Activated naive CD8-positive, alpha-beta T cell treated with anti-CD3 and anti-CD28 coated beads, Interleukin-2, amount 50 U/mL, for 16 hours (primary cell): ENCODE measurements around the gene SPDYE9.
"Not testable (repeated sequence)": the region's sequence is repeated elsewhere in the genome, so short reads cannot be mapped to it uniquely, and the experiment has no call there.

ENCODE experiments used
- DNase-seq: peaks from one replicate; pipeline ENCODE4 v3.0.0-alpha.2; 2020; ENCODE audit warnings: low read depth, low spot score

The SPDYE9 gene, protein sequence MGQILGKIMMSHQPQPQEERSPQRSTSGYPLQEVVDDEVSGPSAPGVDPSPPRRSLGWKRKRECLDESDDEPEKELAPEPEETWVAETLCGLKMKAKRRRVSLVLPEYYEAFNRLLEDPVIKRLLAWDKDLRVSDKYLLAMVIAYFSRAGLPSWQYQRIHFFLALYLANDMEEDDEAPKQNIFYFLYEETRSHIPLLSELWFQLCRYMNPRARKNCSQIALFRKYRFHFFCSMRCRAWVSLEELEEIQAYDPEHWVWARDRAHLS

DNA sequence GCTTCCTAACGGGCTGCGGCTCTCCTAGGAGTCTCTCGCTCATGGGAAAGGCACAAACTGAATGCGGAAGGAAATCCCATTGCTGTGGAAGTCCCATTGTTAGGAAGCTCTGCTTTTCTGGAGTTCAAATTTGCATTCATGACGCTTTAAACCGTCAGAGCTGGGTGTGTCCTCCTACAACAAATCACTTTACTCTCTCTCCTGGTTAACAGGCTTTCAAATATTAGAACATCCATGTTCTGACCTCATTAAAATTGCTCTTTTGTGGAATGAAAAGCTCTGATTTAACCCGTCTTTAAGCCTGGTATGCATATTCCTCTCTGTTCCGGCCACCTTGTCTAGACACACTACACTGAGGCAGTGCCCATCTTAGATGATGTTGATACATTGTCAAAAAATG, at the start of gene SPDYE9:
Gene SPDYE9 (minus strand): TSS at position 101 of the 400 bp plus-strand sequence. CDS start 1,800 bp downstream, outside the sequence.
- DNase-seq, result not testable (repeated sequence)

DNA sequence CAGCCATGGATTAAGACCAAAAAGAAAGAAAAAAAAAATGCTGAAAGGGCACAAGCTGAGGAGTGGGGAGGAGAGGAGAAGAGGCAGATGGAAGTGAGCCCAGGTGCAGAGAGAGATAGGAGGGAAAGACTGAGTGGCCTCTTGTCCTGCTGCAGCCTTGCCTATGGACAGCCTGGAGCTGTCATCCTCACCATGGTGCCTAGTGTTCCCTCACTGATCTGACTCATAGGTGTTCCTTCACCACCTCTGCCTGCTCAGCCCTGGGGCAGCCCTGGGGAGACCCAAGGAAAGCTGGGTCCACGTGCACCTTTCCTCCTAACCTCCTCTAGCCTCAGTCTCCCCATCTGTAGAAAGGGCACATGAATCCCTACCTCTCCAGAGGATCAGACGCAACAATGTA, 49.0 kb upstream of the SPDYE9 start:
- not testable (repeated sequence) for DNase-seq

DNA sequence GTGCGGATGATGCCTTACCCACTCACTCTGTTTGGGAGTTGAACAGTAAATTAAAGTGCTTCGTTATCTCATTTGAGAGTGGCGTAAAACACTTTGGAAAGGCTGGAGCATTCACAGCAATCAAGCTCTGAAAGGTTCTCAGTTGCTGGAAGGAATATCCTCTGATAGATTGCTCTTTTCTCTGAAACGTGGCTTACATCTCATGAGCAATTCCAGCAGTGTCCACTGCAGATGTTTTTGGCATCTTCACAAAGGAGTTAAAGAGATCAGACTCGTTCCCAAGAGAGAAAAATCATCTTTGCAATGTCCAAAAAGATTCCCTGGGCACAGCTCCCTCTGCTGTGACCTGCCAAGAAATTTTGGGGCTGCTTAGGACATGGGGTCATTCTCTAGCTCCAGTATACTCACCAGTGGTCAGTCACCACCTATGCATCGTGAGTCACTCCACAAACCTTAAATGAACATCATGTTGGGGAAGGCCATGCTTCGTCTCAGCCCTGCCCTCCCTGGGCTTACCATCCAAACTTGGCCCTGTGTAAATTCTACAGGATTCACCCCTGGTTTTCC, 46.9 kb upstream of the SPDYE9 start:
- DNase-seq, result not testable (repeated sequence)

DNA sequence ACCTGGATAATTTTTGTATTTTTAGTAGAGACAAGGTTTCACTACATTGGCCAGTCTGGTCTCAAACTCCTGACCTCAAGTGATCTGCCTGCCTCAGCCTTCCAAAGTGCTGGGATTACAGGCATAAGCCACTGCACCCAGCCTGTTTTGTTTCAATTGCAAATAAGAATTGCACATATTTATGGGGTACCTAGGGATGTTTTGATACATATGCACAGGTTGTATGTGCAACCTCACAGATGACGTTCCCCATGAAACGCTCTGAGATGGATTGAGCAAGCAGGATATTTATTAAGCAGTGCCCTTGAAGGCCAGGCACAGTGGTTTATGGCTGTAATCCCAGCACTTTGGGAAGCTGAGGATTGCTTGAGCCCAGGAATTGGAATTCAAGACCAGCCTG, 44.8 kb upstream of the SPDYE9 start:
- DNase-seq, result not testable (repeated sequence)

DNA sequence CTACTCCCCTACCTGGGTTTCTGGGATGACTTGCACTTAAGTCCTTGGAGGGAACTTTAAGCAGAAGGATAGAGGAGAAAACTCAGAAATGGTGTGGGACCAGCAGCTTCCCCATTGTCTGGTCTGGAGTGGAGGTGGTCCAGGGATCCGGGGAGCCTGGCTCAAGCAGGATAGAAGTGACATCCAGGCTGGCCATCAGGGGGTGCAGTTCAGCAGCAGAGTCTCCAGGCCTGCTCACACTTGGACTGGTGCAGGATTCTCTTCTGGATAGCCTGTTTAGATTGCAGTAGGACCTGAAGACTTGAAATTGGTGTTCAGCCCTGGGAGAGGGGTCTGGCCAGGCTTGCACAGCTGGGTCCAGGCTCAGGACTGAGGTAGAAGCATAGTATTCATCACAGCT, 38.3 kb upstream of the SPDYE9 start:
- DNase-seq, result not testable (repeated sequence)

DNA sequence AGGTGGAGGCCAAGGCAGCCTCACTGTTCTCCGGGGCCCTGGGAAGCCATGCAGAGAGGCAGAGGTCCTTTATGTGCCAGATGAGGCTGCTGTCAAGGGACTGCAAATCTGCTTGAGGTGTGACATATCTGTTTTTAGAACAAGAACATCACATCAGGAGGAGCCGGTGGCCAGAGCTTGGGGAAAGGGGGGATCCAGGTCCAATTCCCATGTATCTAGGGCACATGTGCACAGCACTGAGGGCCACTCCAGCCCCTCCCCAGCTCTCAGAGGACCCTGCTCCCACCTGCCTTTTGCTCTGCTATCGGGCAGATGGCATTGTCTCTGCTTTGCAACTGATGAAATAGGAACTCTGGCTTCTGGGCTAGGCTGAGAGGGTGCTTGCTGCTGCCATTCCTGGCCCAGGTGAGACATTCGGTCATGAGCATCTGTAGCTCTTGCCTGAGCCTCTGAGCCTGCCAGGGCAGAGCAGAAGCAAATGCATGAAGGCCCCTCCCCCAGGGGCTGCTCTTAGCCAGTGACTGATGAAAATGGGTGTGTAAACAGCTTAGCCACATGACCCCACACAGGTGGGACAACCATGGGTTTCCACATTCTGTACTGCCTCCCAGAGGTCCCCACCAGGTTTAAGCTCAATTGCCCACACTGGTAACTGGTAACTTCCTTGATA, 37.1 kb upstream of the SPDYE9 start:
- DNase-seq, result not testable (repeated sequence)

DNA sequence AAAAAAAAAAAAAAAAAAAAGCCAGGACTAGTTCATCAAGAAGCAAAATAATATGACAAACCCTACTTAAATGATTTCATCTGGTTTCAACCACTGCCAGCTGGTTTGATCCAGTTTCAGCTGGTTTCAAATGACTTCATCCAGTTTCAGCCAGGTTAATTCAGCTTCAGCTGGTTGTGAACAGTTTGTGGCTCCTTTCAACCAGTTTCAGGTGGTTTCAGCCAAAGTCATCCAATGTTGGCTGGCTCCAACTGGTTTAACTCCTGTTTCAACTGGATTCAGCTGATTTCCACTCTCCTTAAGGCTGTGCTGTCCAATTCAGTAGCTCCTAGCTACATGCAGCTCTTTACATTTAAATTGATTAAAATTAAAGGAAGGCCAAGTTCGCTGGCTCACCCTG, 32.3 kb upstream of the SPDYE9 start:
- DNase-seq, result not testable (repeated sequence)

DNA sequence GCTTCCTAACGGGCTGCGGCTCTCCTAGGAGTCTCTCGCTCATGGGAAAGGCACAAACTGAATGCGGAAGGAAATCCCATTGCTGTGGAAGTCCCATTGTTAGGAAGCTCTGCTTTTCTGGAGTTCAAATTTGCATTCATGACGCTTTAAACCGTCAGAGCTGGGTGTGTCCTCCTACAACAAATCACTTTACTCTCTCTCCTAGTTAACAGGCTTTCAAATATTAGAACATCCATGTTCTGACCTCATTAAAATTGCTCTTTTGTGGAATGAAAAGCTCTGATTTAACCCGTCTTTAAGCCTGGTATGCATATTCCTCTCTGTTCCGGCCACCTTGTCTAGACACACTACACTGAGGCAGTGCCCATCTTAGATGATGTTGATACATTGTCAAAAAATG, 28.0 kb downstream of the SPDYE9 start, which contains the start of gene SPDYE11:
Gene SPDYE11 (minus strand): TSS at position 101 of the 400 bp plus-strand sequence. CDS start 1,800 bp downstream, outside the sequence.
- not testable (repeated sequence) for DNase-seq

DNA sequence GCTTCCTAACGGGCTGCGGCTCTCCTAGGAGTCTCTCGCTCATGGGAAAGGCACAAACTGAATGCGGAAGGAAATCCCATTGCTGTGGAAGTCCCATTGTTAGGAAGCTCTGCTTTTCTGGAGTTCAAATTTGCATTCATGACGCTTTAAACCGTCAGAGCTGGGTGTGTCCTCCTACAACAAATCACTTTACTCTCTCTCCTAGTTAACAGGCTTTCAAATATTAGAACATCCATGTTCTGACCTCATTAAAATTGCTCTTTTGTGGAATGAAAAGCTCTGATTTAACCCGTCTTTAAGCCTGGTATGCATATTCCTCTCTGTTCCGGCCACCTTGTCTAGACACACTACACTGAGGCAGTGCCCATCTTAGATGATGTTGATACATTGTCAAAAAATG, 56.2 kb downstream of the SPDYE9 start, which contains the start of gene SPDYE8:
Gene SPDYE8 (minus strand): TSS at position 101 of the 400 bp plus-strand sequence. CDS start 1,800 bp downstream, outside the sequence.
- not testable (repeated sequence) for DNase-seq
